HUES6 (cell line): Measurements from ENCODE around the gene NPC1.
"Not testable (repeated sequence)": the region's sequence is repeated elsewhere in the genome, so short reads cannot be mapped to it uniquely, and the experiment has no call there.

Source experiments
- H3K27ac ChIP-seq: 2 replicates; pipeline ENCODE4 v1.7.0; 2013; ENCODE audit warnings: low read depth, mild to moderate bottlenecking, low read length, inconsistent platforms
- H3K27me3 ChIP-seq: 2 replicates; pipeline ENCODE4 v1.6.1; 2013; ENCODE audit warnings: low read length; ENCODE audit not compliant: control insufficient read depth, insufficient read depth
- H3K36me3 ChIP-seq: 2 replicates; pipeline ENCODE4 v1.6.1; 2013; ENCODE audit warnings: low read length; ENCODE audit not compliant: control insufficient read depth, insufficient read depth
- H3K4me1 ChIP-seq: 2 replicates; pipeline ENCODE4 v1.6.1; 2013; ENCODE audit warnings: low read length; ENCODE audit not compliant: control insufficient read depth, insufficient read depth
- H3K4me3 ChIP-seq: 2 replicates; pipeline ENCODE4 v1.5.1; 2013; ENCODE audit warnings: low read depth, low read length
- H3K9ac ChIP-seq: one replicate; pipeline ENCODE4 v1.6.1; 2013; ENCODE audit warnings: mild to moderate bottlenecking, low read length
- H3K9me3 ChIP-seq: 2 replicates; pipeline ENCODE4 v1.6.1; 2013; ENCODE audit warnings: low read depth, low read length; ENCODE audit not compliant: control insufficient read depth, insufficient read depth

NPC1 gene

GRCh38 chr18:23563377-23564043, 22.8 kb downstream of the NPC1 start:
- Histone ChIP-seq H3K27ac (no peak overlapping the region), H3K27me3 (no peaks in the 10 kb centered on the region), H3K4me3 (no peak overlapping the region), H3K9me3 (no peaks in the 10 kb centered on the region), H3K4me1 (no peaks in the 10 kb centered on the region), H3K36me3 (peaks cover 75% of the 10 kb centered on the region), H3K9ac (no peak overlapping the region)

GRCh38 chr18:23560186-23560585, 26.1 kb downstream of the NPC1 start:
- H3K9ac ChIP-seq: no peak overlapping the region
- no peaks in the 10 kb centered on the region for H3K27me3 ChIP-seq
- no peak overlapping the region for H3K27ac ChIP-seq
- H3K4me1 ChIP-seq: no peaks in the 10 kb centered on the region
- no peak overlapping the region for H3K4me3 ChIP-seq
- no peaks in the 10 kb centered on the region for H3K9me3 ChIP-seq
- peaks cover 75% of the 10 kb centered on the region for H3K36me3 ChIP-seq

- not testable (repeated sequence) for H3K4me1 ChIP-seq, H3K27ac ChIP-seq, H3K9ac ChIP-seq, H3K9me3 ChIP-seq, H3K4me3 ChIP-seq, H3K27me3 ChIP-seq
- peaks cover 81% of the 10 kb centered on the region for H3K36me3 ChIP-seq
Measured at GRCh38 chr18:23557511-23557910, 28.8 kb downstream of the NPC1 start.

GRCh38 chr18:23556145-23556780, 30.0 kb downstream of the NPC1 start:
- Histone ChIP-seq H3K36me3 (peaks cover 88% of the 10 kb centered on the region), H3K9ac (no peak overlapping the region)

GRCh38 chr18:23553887-23554286, 32.4 kb downstream of the NPC1 start:
- H3K9ac ChIP-seq: no peak overlapping the region
- H3K4me1 ChIP-seq: no peaks in the 10 kb centered on the region
- no peak overlapping the region for H3K4me3 ChIP-seq
- H3K36me3 ChIP-seq: peaks cover 88% of the 10 kb centered on the region
- no peak overlapping the region for H3K27ac ChIP-seq
- no peaks in the 10 kb centered on the region for H3K9me3 ChIP-seq
- H3K27me3 ChIP-seq: no peaks in the 10 kb centered on the region

More at GRCh38 chr18:23556145-23556780, 30.0 kb downstream of the NPC1 start:
- Histone ChIP-seq H3K4me1 (no peaks in the 10 kb centered on the region), H3K27me3 (no peaks in the 10 kb centered on the region), H3K27ac (no peak overlapping the region), H3K4me3 (no peak overlapping the region), H3K9me3 (no peaks in the 10 kb centered on the region)

GRCh38 chr18:23552505-23552904, 33.8 kb downstream of the NPC1 start:
- Histone ChIP-seq H3K4me3 (no peak overlapping the region), H3K27me3 (no peaks in the 10 kb centered on the region), H3K4me1 (no peaks in the 10 kb centered on the region), H3K9me3 (no peaks in the 10 kb centered on the region), H3K36me3 (peaks cover 91% of the 10 kb centered on the region), H3K9ac (no peak overlapping the region), H3K27ac (no peak overlapping the region)

GRCh38 chr18:23551978-23552377, 34.3 kb downstream of the NPC1 start:
- H3K27me3 ChIP-seq: no peaks in the 10 kb centered on the region
- no peaks in the 10 kb centered on the region for H3K4me1 ChIP-seq
- peaks cover 91% of the 10 kb centered on the region for H3K36me3 ChIP-seq
- no peak overlapping the region for H3K4me3 ChIP-seq
- H3K9me3 ChIP-seq: no peaks in the 10 kb centered on the region
- H3K27ac ChIP-seq: no peak overlapping the region
- H3K9ac ChIP-seq: no peak overlapping the region

- Histone ChIP-seq H3K36me3 (peaks cover 90% of the 10 kb centered on the region), H3K9ac (no peak overlapping the region), H3K27me3 (no peaks in the 10 kb centered on the region), H3K27ac (no peak overlapping the region), H3K4me3 (no peak overlapping the region), H3K9me3 (no peaks in the 10 kb centered on the region), H3K4me1 (no peaks in the 10 kb centered on the region)
Measured at GRCh38 chr18:23550898-23551297, 35.4 kb downstream of the NPC1 start.

GRCh38 chr18:23548719-23549118, 37.6 kb downstream of the NPC1 start:
- no peaks in the 10 kb centered on the region for H3K27me3 ChIP-seq
- H3K9ac ChIP-seq: no peak overlapping the region
- H3K9me3 ChIP-seq: no peaks in the 10 kb centered on the region
- peaks cover 89% of the 10 kb centered on the region for H3K36me3 ChIP-seq
- H3K4me3 ChIP-seq: no peak overlapping the region
- H3K4me1 ChIP-seq: no peaks in the 10 kb centered on the region
- no peak overlapping the region for H3K27ac ChIP-seq

GRCh38 chr18:23548275-23548674, 38.0 kb downstream of the NPC1 start:
- no peak overlapping the region for H3K9ac ChIP-seq
- peaks cover 89% of the 10 kb centered on the region for H3K36me3 ChIP-seq

GRCh38 chr18:23547846-23548245, 38.5 kb downstream of the NPC1 start:
- peaks cover 88% of the 10 kb centered on the region for H3K36me3 ChIP-seq
- H3K9ac ChIP-seq: no peak overlapping the region
- no peaks in the 10 kb centered on the region for H3K4me1 ChIP-seq
- H3K4me3 ChIP-seq: no peak overlapping the region
- no peaks in the 10 kb centered on the region for H3K9me3 ChIP-seq
- H3K27me3 ChIP-seq: no peaks in the 10 kb centered on the region
- no peak overlapping the region for H3K27ac ChIP-seq

More at GRCh38 chr18:23548275-23548674, 38.0 kb downstream of the NPC1 start:
- H3K27ac ChIP-seq: no peak overlapping the region
- H3K4me1 ChIP-seq: no peaks in the 10 kb centered on the region
- no peaks in the 10 kb centered on the region for H3K27me3 ChIP-seq
- H3K9me3 ChIP-seq: no peaks in the 10 kb centered on the region
- H3K4me3 ChIP-seq: no peak overlapping the region
